ENCODE data around the gene PPP1R27. TPM values are rescaled to one million over a fixed set of nuclear protein-coding genes. Genes with fewer than 3 reads are reported as not detected.

The PPP1R27 gene
- total and polyA plus RNA-seq, 2 donors (not counting 3 experiments of a cell fraction or from before 2014, with no cell fraction given), result not detected

Other genes starting within 250 kb of the PPP1R27 start
- gene NPLOC4, start 197.9 kb downstream of the PPP1R27 start, total RNA-seq, result 150 and 160 TPM in 2 replicates
- gene NPLOC4, start 197.9 kb downstream of the PPP1R27 start, polyA plus RNA-seq, result 175 and 181 TPM in 2 replicates
- gene TSPAN10, start 197.9 kb downstream of the PPP1R27 start, total RNA-seq, result 0.44 and 0.91 TPM in 2 replicates
- gene TSPAN10, start 197.9 kb downstream of the PPP1R27 start, polyA plus RNA-seq, result 1.1 TPM in 2 replicates
- 1.4 and 1.8 TPM in 2 replicates for gene PDE6G, start 178.5 kb downstream of the PPP1R27 start, total RNA-seq
- 3.7 and 5.1 TPM in 2 replicates for gene PDE6G, start 178.5 kb downstream of the PPP1R27 start, polyA plus RNA-seq
- 18.5 and 20.1 TPM in 2 replicates for gene OXLD1, start 168.4 kb downstream of the PPP1R27 start, total RNA-seq
- 35.2 and 47.6 TPM in 2 replicates for gene OXLD1, start 168.4 kb downstream of the PPP1R27 start, polyA plus RNA-seq
- gene CCDC137, start 168.3 kb downstream of the PPP1R27 start, total RNA-seq, result 32.2 and 32.7 TPM in 2 replicates
- 12.9 and 18.1 TPM in 2 replicates for gene CCDC137, start 168.3 kb downstream of the PPP1R27 start, polyA plus RNA-seq
- gene ARL16, start 151.3 kb downstream of the PPP1R27 start, total RNA-seq, result 40.5 and 41.4 TPM in 2 replicates
- gene ARL16, start 151.3 kb downstream of the PPP1R27 start, polyA plus RNA-seq, result 55.5 and 71.7 TPM in 2 replicates
- gene HGS, start 151.0 kb downstream of the PPP1R27 start, total RNA-seq, result 150 and 166 TPM in 2 replicates
- gene HGS, start 151.0 kb downstream of the PPP1R27 start, polyA plus RNA-seq, result 191 and 229 TPM in 2 replicates
- gene MRPL12, start 131.7 kb downstream of the PPP1R27 start, total RNA-seq, result 89.2 and 91.9 TPM in 2 replicates
- 99.9 and 126 TPM in 2 replicates for gene MRPL12, start 131.7 kb downstream of the PPP1R27 start, polyA plus RNA-seq
- 16.7 and 17.2 TPM in 2 replicates for gene SLC25A10, start 122.8 kb downstream of the PPP1R27 start, total RNA-seq
- 16.7 and 22.4 TPM in 2 replicates for gene SLC25A10, start 122.8 kb downstream of the PPP1R27 start, polyA plus RNA-seq
- not detected in 2 replicates for gene GCGR, start 30.9 kb downstream of the PPP1R27 start, total RNA-seq
- gene GCGR, start 30.9 kb downstream of the PPP1R27 start, polyA plus RNA-seq, result not detected in 2 replicates
- 121 and 129 TPM in 2 replicates for gene MCRIP1, start 1.8 kb downstream of the PPP1R27 start, total RNA-seq
- 205 and 281 TPM in 2 replicates for gene MCRIP1, start 1.8 kb downstream of the PPP1R27 start, polyA plus RNA-seq
- gene P4HB, start 25.5 kb upstream of the PPP1R27 start, total RNA-seq, result 872 and 988 TPM in 2 replicates
- gene P4HB, start 25.5 kb upstream of the PPP1R27 start, polyA plus RNA-seq, result 156 and 201 TPM in 2 replicates
- gene ARHGDIA, start 36.3 kb upstream of the PPP1R27 start, total RNA-seq, result 617 and 645 TPM in 2 replicates
- 358 and 487 TPM in 2 replicates for gene ARHGDIA, start 36.3 kb upstream of the PPP1R27 start, polyA plus RNA-seq
- gene ALYREF, start 56.5 kb upstream of the PPP1R27 start, total RNA-seq, result 175 and 183 TPM in 2 replicates
- gene ALYREF, start 56.5 kb upstream of the PPP1R27 start, polyA plus RNA-seq, result 92.0 and 101 TPM in 2 replicates
- 126 and 128 TPM in 2 replicates for gene ANAPC11, start 56.7 kb upstream of the PPP1R27 start, total RNA-seq
- 801 and 844 TPM in 2 replicates for gene ANAPC11, start 56.7 kb upstream of the PPP1R27 start, polyA plus RNA-seq
- 0.42 TPM in 1 of 2 replicates, not detected in the other for gene NPB, start 67.2 kb upstream of the PPP1R27 start, total RNA-seq
- gene NPB, start 67.2 kb upstream of the PPP1R27 start, polyA plus RNA-seq, result 0.33 and 0.81 TPM in 2 replicates
- gene PCYT2, start 76.3 kb upstream of the PPP1R27 start, total RNA-seq, result 52.3 and 57.1 TPM in 2 replicates
- 52.0 and 54.6 TPM in 2 replicates for gene PCYT2, start 76.3 kb upstream of the PPP1R27 start, polyA plus RNA-seq
- gene SIRT7, start 83.1 kb upstream of the PPP1R27 start, total RNA-seq, result 24.3 and 28.8 TPM in 2 replicates
- 9.5 and 11.6 TPM in 2 replicates for gene SIRT7, start 83.1 kb upstream of the PPP1R27 start, polyA plus RNA-seq
- gene MAFG, start 92.7 kb upstream of the PPP1R27 start, total RNA-seq, result 30.5 and 35.0 TPM in 2 replicates
- 27.6 and 28.0 TPM in 2 replicates for gene MAFG, start 92.7 kb upstream of the PPP1R27 start, polyA plus RNA-seq
- 77.7 and 85.3 TPM in 2 replicates for gene PYCR1, start 102.2 kb upstream of the PPP1R27 start, total RNA-seq
- gene PYCR1, start 102.2 kb upstream of the PPP1R27 start, polyA plus RNA-seq, result 94.8 and 124 TPM in 2 replicates
- gene MYADML2, start 112.2 kb upstream of the PPP1R27 start, total RNA-seq, result not detected in 2 replicates
- not detected in 2 replicates for gene MYADML2, start 112.2 kb upstream of the PPP1R27 start, polyA plus RNA-seq
- not detected in 2 replicates for gene NOTUM, start 126.1 kb upstream of the PPP1R27 start, total RNA-seq
- not detected in 2 replicates for gene NOTUM, start 126.1 kb upstream of the PPP1R27 start, polyA plus RNA-seq
- gene ASPSCR1, start 142.6 kb upstream of the PPP1R27 start, total RNA-seq, result 30.9 and 36.5 TPM in 2 replicates
- 24.8 and 30.4 TPM in 2 replicates for gene ASPSCR1, start 142.6 kb upstream of the PPP1R27 start, polyA plus RNA-seq
- gene CENPX, start 187.8 kb upstream of the PPP1R27 start, total RNA-seq, result 56.2 and 68.0 TPM in 2 replicates
- gene CENPX, start 187.8 kb upstream of the PPP1R27 start, polyA plus RNA-seq, result 67.2 and 67.6 TPM in 2 replicates
- gene LRRC45, start 188.3 kb upstream of the PPP1R27 start, total RNA-seq, result 18.6 and 22.9 TPM in 2 replicates
- 7.6 and 8.1 TPM in 2 replicates for gene LRRC45, start 188.3 kb upstream of the PPP1R27 start, polyA plus RNA-seq
- gene RAC3, start 196.6 kb upstream of the PPP1R27 start, total RNA-seq, result 34.1 and 35.4 TPM in 2 replicates
- 56.0 and 91.1 TPM in 2 replicates for gene RAC3, start 196.6 kb upstream of the PPP1R27 start, polyA plus RNA-seq
- 75.2 and 93.0 TPM in 2 replicates for gene DCXR, start 202.6 kb upstream of the PPP1R27 start, total RNA-seq
- 178 and 241 TPM in 2 replicates for gene DCXR, start 202.6 kb upstream of the PPP1R27 start, polyA plus RNA-seq
- 33.7 and 36.9 TPM in 2 replicates for gene RFNG, start 216.8 kb upstream of the PPP1R27 start, total RNA-seq
- gene RFNG, start 216.8 kb upstream of the PPP1R27 start, polyA plus RNA-seq, result 40.0 and 59.2 TPM in 2 replicates
- 96.6 and 116 TPM in 2 replicates for gene GPS1, start 216.8 kb upstream of the PPP1R27 start, total RNA-seq
- gene GPS1, start 216.8 kb upstream of the PPP1R27 start, polyA plus RNA-seq, result 178 and 235 TPM in 2 replicates
- gene DUS1L, start 230.8 kb upstream of the PPP1R27 start, total RNA-seq, result 90.3 and 92.9 TPM in 2 replicates
- gene DUS1L, start 230.8 kb upstream of the PPP1R27 start, polyA plus RNA-seq, result 60.1 and 63.1 TPM in 2 replicates

Measured in endothelial cell of umbilical vein (primary cell).